HUES48 (cell line): Measurements from ENCODE around the gene SDK1.

ENCODE experiments used
- H3K27ac ChIP-seq: one replicate; pipeline ENCODE4 v1.7.0; 2013; ENCODE audit warnings: low read depth, low read length, inconsistent platforms
- H3K27me3 ChIP-seq: 2 replicates; pipeline ENCODE4 v1.6.1; 2013; ENCODE audit warnings: mild to moderate bottlenecking, low read length; ENCODE audit not compliant: control insufficient read depth, insufficient read depth
- H3K36me3 ChIP-seq: 2 replicates; pipeline ENCODE4 v1.6.1; 2013; ENCODE audit warnings: low read length; ENCODE audit not compliant: control insufficient read depth, insufficient read depth
- H3K4me1 ChIP-seq: 2 replicates; pipeline ENCODE4 v1.6.1; 2013; ENCODE audit warnings: mild to moderate bottlenecking, low read length; ENCODE audit not compliant: control insufficient read depth, insufficient read depth
- H3K4me3 ChIP-seq: 2 replicates; pipeline ENCODE4 v1.5.1; 2013; ENCODE audit warnings: mild to moderate bottlenecking, low read depth, low read length
- H3K9ac ChIP-seq: 2 replicates; pipeline ENCODE4 v1.6.1; 2013; ENCODE audit warnings: mild to moderate bottlenecking, low read depth, low read length, moderate library complexity
- H3K9me3 ChIP-seq: 2 replicates; pipeline ENCODE4 v1.6.1; 2013; ENCODE audit warnings: low read length; ENCODE audit not compliant: control insufficient read depth, insufficient read depth

SDK1 gene

DNA sequence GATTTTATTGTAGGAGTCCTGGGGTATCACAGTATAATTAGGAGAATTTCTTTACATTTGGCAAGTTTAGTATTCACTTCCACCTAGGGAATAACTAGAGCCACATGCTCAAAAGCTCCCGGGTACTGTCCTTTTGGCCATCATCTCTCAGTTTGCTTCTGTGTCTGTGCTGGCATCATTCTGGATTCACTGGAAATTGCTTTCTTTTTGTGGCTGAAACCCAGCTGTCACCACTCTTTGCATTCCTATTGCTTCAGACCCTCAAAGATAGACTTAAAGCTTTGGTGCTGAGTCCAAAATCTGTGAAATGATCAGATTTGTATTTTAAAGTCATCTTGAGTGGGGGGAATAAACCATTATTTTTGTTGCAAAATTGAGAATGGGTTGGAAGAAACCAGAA is 8.9 kb downstream of the SDK1 start:
- no peak overlapping the region for H3K27ac ChIP-seq
- no peaks in the 10 kb centered on the region for H3K9me3 ChIP-seq
- H3K4me3 ChIP-seq = no peak overlapping the region
- H3K27me3 ChIP-seq = no peaks in the 10 kb centered on the region
- no peaks in the 10 kb centered on the region for H3K36me3 ChIP-seq
- H3K9ac ChIP-seq = no peak overlapping the region
- no peaks in the 10 kb centered on the region for H3K4me1 ChIP-seq

DNA sequence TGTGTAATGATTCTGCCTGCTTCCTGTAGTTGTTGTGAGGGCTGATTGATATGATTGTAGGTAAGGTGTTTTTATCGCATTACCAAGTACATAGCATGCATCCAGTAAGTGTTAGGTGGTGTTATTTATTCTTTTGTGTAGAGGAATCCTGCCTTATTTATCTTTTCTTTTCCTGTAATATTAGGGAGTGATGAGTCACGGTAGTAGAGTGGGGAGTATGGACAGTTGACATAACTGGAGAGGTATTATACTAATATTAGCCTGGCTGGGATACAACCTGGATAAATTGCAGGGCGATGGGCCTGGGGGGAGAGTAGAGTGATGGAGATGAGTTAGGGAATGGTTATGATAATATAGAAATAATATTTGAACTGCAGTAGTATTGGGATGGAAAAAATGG is 9.8 kb downstream of the SDK1 start:
- H3K4me1 ChIP-seq = no peaks in the 10 kb centered on the region
- H3K27me3 ChIP-seq = no peaks in the 10 kb centered on the region
- no peak overlapping the region for H3K4me3 ChIP-seq
- H3K9me3 ChIP-seq = no peaks in the 10 kb centered on the region
- H3K27ac ChIP-seq = no peak overlapping the region
- H3K9ac ChIP-seq = no peak overlapping the region
- no peaks in the 10 kb centered on the region for H3K36me3 ChIP-seq

- no peaks in the 10 kb centered on the region for H3K27me3 ChIP-seq
- H3K27ac ChIP-seq = no peak overlapping the region
- no peaks in the 10 kb centered on the region for H3K36me3 ChIP-seq
- H3K9me3 ChIP-seq = no peaks in the 10 kb centered on the region
- no peak overlapping the region for H3K9ac ChIP-seq
- H3K4me3 ChIP-seq = no peak overlapping the region
- H3K4me1 ChIP-seq = 0 out of 2 replicates have a peak, but pooled peaks cover 5% of the 10 kb centered on the region
Measured at GRCh38 chr7:3312583-3312982, 11.5 kb downstream of the SDK1 start.

DNA sequence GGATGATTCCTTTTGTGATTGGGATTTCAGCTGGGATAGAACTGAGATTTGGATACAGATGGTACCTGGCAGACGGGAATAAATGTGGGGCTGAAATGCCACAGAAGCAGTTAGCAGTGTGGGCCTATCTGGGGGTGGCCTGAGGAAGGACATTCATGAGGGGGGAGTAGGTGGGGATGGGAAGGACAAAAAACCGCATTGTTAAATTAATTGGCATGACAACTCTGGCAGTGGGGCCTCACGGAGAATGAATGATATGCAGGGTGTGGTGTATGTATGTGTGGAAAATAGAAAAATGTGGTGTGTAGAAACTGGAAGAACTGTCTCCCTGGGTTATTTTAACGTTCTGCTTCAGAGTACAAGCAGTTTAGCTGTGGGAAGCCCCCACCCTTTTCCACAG is 17.8 kb downstream of the SDK1 start:
- Histone ChIP-seq H3K9me3 (no peaks in the 10 kb centered on the region), H3K27ac (no peak overlapping the region), H3K36me3 (no peaks in the 10 kb centered on the region), H3K9ac (no peak overlapping the region), H3K27me3 (no peaks in the 10 kb centered on the region), H3K4me3 (no peak overlapping the region), H3K4me1 (peaks cover 24% of the 10 kb centered on the region)

DNA sequence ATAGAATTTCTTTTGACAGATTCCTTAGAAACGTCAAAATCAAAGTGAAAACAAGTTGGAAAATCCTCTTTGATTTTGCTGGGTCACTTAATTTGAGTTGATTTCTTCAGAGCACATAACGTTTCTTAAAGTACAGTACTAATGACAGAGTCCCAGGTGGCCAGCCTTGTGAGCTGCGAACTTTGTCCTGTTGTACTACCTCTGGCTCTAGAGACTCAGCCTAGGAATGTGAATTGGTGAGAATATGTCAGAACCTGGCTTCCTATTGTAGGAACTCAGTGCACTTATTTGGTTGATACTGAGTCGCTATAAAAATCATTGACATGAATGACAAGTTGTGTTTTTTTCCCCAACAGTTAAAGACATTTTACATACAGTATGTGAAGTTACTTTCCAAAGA is 20.2 kb downstream of the SDK1 start:
- H3K27me3 ChIP-seq = no peaks in the 10 kb centered on the region
- H3K9me3 ChIP-seq = no peaks in the 10 kb centered on the region
- no peaks in the 10 kb centered on the region for H3K36me3 ChIP-seq
- H3K4me3 ChIP-seq = no peak overlapping the region
- H3K4me1 ChIP-seq = peaks cover 24% of the 10 kb centered on the region
- no peak overlapping the region for H3K9ac ChIP-seq
- no peak overlapping the region for H3K27ac ChIP-seq

DNA sequence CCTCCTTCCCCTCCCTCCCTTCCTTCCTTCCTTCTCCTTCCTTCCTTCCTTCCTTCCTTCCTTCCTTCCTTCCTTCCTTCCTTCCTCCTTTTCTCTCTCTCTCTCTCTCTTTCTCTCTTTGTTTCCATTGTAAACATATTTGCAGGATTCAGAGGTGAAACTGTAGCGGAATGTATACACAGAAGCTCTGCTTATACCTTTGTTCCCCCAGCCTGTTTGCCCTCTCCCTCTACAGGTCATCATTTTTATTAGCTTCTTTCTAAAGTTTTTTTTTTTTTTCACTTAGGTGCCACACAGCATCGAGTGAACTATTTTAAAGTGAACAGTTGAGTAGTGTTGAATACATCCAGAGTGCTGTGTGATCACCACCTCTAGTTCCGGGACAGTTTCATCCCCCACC is 20.7 kb downstream of the SDK1 start:
- Histone ChIP-seq H3K4me1 (peaks cover 24% of the 10 kb centered on the region), H3K27me3 (no peaks in the 10 kb centered on the region), H3K4me3 (no peak overlapping the region), H3K9ac (no peak overlapping the region), H3K9me3 (no peaks in the 10 kb centered on the region), H3K27ac (no peak overlapping the region), H3K36me3 (no peaks in the 10 kb centered on the region)

GRCh38 chr7:3326246-3326645 is 25.2 kb downstream of the SDK1 start:
- no peaks in the 10 kb centered on the region for H3K27me3 ChIP-seq
- no peaks in the 10 kb centered on the region for H3K36me3 ChIP-seq
- H3K9me3 ChIP-seq = no peaks in the 10 kb centered on the region
- H3K27ac ChIP-seq = no peak overlapping the region
- H3K4me1 ChIP-seq = peaks cover 2% of the 10 kb centered on the region; the same call in 1 of the 2 replicates
- no peak overlapping the region for H3K9ac ChIP-seq
- no peak overlapping the region for H3K4me3 ChIP-seq

- Histone ChIP-seq H3K36me3 (no peaks in the 10 kb centered on the region), H3K9ac (no peak overlapping the region), H3K4me3 (no peak overlapping the region), H3K27me3 (no peaks in the 10 kb centered on the region), H3K9me3 (no peaks in the 10 kb centered on the region), H3K4me1 (no peaks in the 10 kb centered on the region; the same call in 1 of the 2 replicates), H3K27ac (no peak overlapping the region)
Measured at GRCh38 chr7:3327099-3327498, 26.0 kb downstream of the SDK1 start.

DNA sequence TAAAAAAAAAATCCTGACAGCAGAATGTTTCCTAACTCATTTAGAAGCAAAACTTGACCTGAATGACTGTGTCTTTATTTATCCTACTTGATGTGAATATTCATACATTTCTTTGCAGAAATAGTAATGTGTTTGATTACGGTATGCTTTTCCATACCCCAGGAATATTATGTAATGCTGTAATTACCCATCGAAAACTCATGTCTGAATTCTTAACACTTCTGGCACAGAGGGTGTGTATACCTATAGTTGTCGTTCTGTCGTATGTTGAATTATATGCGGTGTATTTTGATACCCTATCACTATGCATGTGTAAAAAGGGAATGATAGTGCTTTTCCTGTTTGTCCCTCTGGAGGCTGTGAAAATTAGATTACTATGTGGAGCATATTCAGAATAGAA is 26.6 kb downstream of the SDK1 start:
- Histone ChIP-seq H3K27ac (no peak overlapping the region), H3K4me3 (no peak overlapping the region), H3K9me3 (no peaks in the 10 kb centered on the region), H3K36me3 (no peaks in the 10 kb centered on the region), H3K4me1 (no peaks in the 10 kb centered on the region; the same call in 1 of the 2 replicates), H3K27me3 (no peaks in the 10 kb centered on the region), H3K9ac (no peak overlapping the region)

GRCh38 chr7:3332308-3332707 is 31.3 kb downstream of the SDK1 start:
- peaks cover 2% of the 10 kb centered on the region for H3K4me1 ChIP-seq
- H3K27me3 ChIP-seq = no peaks in the 10 kb centered on the region
- no peaks in the 10 kb centered on the region for H3K36me3 ChIP-seq
- no peak overlapping the region for H3K4me3 ChIP-seq
- no peaks in the 10 kb centered on the region for H3K9me3 ChIP-seq
- H3K27ac ChIP-seq = no peak overlapping the region
- no peak overlapping the region for H3K9ac ChIP-seq

- Histone ChIP-seq H3K9me3 (no peaks in the 10 kb centered on the region), H3K27me3 (no peaks in the 10 kb centered on the region), H3K36me3 (no peaks in the 10 kb centered on the region), H3K4me1 (peaks cover 2% of the 10 kb centered on the region; the same call in 1 of the 2 replicates), H3K27ac (no peak overlapping the region), H3K4me3 (no peak overlapping the region), H3K9ac (no peak overlapping the region)
Measured at GRCh38 chr7:3333861-3334260, 32.8 kb downstream of the SDK1 start.
